Fibroblast of the aortic adventitia (primary cell): Measurements from ENCODE around the gene DBI. TPM values are rescaled to one million over a fixed set of nuclear protein-coding genes. Genes with fewer than 3 reads are reported as not detected.
"Not testable (repeated sequence)": the region's sequence is repeated elsewhere in the genome, so short reads cannot be mapped to it uniquely, and the experiment has no call there.

Source experiments
- DNase-seq: peaks from one replicate; pipeline ENCODE4 v3.0.0-alpha.2; 2010; ENCODE audit warnings: low read depth
- H3K4me3 ChIP-seq: 2 replicates; pipeline ENCODE4 v1.5.1; 2011; ENCODE audit warnings: low read depth, mild to moderate bottlenecking, control low read depth, low read length, moderate library complexity
- total RNA-seq: library from RNA; depleted of rRNA; stranded (reverse); fragments of >200 nt; gene quantifications from 2 replicates; pipeline ENCODE4 v1.2.3, GENCODE V29; 2012; ENCODE audit warnings: low replicate concordance
- TF ChIP-seq, protein P1 (sequence below): IDR thresholded peaks from 2 replicates; pipeline ENCODE4 v1.5.1; 2011; ENCODE audit warnings: mild to moderate bottlenecking, low read length, control low read depth, inconsistent platforms; ENCODE audit not compliant: insufficient read depth

The DBI gene
- total RNA-seq, 1 donor, result 123 TPM

DNA sequence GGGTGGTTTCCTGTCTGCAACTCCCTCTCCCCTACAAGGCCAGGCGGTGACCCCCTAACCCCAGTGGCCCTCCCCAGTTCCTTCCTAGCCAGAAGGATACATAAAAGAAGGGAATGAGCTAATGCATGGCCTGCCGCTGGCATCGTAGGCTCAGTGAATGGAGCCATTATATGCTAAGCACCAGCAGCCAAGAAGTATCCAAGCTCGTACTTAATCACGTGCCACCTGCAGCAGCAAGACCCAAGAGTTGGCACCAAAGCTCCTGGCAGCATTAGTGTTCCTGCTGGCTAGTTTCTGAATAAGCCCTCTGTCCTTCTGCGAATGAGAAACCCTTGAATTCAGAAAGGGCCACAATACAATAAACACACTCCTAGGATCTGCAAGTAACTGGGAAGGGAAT, 4.3 kb downstream of the DBI start:
- TF ChIP-seq, protein P1, sequence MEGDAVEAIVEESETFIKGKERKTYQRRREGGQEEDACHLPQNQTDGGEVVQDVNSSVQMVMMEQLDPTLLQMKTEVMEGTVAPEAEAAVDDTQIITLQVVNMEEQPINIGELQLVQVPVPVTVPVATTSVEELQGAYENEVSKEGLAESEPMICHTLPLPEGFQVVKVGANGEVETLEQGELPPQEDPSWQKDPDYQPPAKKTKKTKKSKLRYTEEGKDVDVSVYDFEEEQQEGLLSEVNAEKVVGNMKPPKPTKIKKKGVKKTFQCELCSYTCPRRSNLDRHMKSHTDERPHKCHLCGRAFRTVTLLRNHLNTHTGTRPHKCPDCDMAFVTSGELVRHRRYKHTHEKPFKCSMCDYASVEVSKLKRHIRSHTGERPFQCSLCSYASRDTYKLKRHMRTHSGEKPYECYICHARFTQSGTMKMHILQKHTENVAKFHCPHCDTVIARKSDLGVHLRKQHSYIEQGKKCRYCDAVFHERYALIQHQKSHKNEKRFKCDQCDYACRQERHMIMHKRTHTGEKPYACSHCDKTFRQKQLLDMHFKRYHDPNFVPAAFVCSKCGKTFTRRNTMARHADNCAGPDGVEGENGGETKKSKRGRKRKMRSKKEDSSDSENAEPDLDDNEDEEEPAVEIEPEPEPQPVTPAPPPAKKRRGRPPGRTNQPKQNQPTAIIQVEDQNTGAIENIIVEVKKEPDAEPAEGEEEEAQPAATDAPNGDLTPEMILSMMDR, result no peak
- no peak overlapping the region for H3K4me3 ChIP-seq
- DNase-seq, result no peak

DNA sequence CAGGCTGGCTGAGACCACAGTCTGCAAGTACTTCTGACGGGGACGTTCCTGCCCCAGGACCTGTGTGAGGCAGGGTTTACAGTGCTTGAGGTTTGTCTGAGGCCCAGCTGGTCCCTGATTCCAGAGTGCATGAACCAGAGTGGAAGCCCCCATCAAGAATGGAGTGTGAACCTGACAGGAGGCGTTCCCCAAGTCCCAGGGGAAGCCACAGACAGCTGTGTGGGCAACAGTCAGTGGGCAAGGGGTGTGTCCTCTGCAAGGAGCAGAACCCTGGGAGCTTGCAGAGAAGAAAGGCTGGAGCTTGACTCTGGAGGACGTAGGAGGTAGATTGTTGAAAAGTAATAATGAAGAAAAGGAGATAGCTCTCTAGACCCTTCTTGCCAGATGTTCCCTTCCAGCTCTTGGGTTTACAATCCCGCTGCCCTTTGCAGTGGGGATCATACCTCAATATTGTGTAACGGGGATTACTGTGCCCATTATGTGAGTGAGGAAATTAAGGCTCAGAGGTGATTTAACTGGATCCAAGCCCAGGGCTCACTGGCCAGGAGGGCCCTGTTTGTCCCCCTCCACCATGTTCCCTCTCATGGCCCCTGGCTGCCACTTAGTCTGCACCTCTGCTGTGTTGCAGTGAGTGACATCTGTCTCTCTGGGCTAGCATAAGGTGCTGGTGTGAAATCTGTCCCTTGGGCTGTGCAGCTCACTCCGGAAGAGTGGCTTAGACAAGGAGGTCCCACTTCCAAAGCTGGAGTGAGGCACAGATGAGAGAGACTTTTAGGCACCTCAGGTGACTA, 6.2 kb downstream of the DBI start:
- no peak for DNase-seq
- no peak overlapping the region for H3K4me3 ChIP-seq
- TF ChIP-seq, protein P1, result no peak

DNA sequence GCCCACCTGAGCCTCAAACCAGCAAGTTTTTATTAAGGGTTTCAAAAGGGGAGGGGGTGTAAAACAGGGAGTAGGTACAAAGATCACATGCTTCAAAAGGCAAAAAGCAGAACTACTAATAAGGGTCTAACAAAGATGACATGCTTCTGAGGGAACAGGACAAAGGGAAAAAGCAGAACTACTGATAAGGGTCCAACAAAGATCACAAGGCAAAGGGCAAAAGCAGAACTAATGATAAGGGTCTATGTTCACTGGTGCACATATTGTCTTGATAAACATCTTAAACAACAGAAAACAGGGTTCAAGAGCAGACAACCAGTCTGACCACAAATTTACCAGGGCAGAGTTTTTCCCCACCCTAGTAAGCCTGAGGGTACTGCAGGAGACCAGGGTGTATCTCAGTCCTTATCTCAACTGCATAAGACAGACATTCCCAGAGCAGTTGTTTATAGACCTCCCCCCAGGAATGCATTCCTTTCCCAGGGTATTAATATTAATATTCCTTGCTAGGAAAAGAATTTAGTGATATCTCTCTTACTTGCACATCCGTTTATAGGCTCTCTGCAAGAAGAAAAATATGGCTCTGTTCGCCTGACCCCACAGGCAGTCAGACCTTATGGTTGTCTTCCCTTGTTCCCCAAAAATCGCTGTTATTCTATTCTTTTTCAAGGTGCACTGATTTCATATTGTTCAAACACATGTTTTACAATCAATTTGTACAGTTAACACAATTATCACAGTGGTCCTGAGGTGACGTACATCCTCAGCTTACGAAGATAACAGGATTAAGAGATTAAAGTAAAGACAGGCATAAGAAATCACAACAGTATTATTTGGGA, 7.3 kb downstream of the DBI start:
- DNase-seq, H3K4me3 ChIP-seq: not testable (repeated sequence)

DNA sequence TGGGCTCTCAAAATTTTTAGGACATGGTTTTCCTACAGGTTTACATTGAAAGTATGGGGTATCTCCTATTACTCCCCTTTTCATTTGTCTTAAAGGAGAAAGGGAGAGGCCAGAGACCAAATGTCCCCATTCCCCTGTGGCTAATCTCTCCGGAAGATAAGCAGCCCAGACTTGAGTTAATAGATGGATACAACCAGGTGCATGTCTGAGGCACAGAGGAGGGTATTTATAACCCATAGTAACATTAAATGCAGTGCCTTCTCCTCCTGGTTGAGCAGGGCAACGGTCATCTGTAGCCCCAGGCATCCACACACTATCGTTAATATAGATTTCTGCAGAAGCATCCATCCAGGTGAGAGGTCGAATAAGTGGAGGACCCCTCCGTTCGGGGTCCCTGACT, 9.6 kb downstream of the DBI start:
- not testable (repeated sequence) for H3K4me3 ChIP-seq, DNase-seq

DNA sequence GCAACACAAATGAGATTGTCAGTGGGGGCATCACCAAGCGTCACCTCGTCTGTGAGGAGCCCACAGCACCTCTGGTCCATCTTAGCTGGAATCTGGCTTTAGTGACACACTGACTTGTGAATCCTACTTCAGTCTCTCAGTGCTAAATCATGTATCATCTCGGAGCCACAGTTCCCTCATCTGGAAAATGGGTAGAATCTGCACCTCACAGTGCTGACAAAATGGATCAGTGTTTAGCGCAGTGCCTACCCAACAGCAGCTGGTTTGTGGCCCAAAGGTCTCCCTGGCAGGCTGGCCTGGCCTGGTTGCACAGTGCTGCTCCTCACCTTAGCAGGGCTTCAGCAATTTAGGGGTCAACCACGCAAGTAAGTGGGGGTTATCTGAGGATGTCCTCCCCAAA, 10.0 kb downstream of the DBI start:
- TF ChIP-seq, protein P1, result no peak
- no peak for DNase-seq

DNA sequence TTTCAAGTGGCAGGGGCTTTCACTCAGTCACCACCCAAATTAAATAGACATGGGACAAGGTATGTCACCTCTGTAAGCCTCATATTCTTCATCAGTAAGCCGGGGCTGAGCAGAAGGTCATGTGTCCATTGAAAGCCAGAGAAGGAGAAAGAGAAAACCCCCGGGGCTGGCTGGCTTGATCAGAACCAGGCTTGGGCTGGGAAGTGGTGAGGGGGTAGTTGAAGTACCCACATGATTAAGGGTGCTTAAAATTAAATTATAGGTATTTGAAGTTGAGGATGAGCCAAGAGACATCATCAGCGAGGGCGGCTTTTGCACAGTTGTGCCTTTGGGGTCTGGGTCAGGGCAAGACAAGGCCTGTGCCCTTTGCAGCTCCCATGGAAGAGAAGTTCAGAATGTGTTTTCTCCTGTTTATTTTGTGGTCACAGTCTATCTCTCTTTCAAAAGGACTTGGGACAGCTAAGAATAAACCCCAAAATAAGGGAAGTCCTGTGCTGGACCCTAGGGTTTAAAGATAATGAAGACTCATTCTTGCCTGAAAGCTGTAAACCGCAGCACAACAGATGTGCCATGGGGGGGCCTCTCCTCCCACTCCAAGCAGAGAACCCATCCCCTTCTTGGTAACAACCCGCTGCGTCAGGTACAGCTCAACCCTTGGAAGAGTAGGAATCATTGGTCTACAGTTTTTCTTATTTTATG, 10.7 kb downstream of the DBI start:
- TF ChIP-seq, protein P1, result no peak
- H3K4me3 ChIP-seq, result no peak overlapping the region
- DNase-seq, result no peak

More for the DNA sequence above, 10.0 kb downstream of the DBI start:
- no peak overlapping the region for H3K4me3 ChIP-seq

DNA sequence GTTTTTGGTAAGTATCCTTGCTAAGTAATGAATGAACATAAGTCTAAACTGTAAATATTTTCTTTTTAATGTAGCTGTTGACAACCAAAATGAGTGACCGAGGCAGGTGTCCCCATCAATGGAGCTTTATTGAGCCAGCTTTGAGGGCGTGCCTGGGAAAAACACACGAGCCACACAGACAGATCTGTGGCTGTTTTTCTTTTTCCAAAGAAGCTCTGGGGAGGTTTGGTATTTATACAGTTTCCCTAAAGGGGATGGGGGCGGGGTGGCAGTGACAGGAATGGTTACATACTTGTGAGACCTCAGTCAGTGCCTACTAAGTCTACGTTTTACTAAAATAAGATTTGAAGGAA, 11.2 kb downstream of the DBI start:
- TF ChIP-seq, protein P1, result no peak
- H3K4me3 ChIP-seq, result no peak overlapping the region
- no peak for DNase-seq
